GM21515 (cell line): ENCODE data around the gene ATXN2.

Experiments used
- ATAC-seq: cut with Tn5 transposase; IDR thresholded peaks from one replicate; pipeline ENCODE4 v1.9.1; 2021; ENCODE audit not compliant: unreplicated experiment

The ATXN2 gene

DNA sequence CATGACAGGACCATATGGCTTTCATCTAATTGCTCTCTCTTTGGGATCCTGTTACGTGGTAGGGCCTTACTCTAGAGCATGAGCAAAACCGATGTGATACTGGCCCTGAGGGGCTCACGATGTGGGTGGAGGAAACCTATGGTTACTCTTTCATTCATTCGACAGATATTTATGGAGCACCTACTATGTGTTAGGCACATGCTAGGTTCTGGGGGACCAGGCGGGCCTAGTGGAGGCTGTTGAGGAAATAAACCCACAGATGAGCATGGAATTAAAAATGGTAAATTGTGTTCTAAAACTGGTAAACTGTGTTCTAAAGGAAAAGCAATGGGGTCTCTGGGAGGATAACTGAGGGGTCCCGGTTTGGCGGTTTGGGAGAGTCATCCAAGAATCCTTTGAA, 178.6 kb downstream of the ATXN2 start:
- ATAC-seq = no peak

DNA sequence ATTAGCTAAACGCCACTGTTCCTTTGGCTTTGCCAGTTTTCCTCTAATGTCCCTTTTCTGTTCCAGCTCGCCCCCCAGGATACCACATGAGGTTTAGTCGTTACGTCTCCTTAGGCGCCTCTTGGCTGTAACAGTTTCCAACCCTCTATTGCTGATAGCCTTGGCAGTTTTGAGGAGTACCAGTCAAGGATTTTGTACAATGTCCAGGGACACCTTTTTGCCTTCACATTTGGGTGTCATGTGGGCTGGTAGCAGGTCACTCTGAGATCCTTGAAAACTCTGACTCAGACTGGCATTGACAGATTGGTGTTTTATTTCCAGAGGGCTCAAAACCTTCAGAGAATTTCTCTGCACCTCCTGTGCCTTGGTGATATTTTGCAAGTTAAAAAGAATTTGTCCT, 179.3 kb downstream of the ATXN2 start:
- ATAC-seq = no peak

DNA sequence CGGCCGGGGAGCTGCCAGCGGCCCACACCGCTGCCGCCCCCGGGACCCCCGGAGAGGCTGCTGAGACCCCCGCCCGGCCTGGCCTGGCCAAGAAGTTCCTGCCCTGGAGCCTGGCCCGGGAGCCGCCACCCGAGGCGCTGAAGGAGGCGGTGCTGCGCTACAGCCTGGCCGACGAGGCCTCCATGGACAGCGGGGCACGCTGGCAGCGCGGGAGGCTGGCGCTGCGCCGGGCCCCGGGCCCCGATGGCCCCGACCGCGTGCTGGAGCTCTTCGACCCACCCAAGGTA, 180.6 kb downstream of the ATXN2 start:
- ATAC-seq = no peak

DNA sequence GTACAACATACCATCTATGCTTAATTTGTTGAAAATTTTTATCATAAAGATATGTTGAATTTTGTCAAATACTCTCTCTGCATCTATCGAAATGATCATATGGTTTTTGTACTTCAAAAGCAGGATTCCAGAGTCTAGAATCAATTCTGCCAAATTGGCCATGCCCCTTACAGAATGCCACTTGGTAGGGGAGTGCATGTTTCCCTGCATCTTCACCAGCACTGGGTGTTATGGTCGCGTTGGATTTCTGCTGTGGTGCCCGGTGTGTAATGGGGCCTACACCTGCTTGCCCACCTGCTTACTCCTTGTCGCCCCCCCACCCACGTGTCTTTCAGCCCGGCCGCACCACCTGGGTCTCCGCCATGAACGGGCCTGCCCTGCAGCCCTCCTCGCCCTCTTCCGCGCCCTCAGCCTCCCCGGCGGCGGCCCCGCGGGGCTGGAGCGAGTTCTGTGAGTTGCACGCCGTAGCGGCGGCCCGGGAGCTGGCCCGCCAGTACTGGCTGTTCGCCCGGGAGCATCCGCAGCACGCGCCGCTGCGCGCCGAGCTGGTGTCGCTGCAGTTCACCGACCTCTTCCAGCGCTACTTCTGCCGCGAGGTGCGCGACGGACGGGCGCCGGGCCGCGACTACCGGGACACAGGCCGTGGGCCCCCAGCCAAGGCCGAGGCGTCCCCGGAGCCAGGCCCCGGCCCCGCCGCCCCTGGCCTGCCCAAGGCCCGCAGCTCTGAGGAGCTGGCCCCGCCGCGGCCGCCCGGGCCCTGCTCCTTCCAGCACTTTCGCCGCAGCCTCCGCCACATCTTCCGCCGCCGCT, 181.1 kb downstream of the ATXN2 start:
- ATAC-seq = no peak

DNA sequence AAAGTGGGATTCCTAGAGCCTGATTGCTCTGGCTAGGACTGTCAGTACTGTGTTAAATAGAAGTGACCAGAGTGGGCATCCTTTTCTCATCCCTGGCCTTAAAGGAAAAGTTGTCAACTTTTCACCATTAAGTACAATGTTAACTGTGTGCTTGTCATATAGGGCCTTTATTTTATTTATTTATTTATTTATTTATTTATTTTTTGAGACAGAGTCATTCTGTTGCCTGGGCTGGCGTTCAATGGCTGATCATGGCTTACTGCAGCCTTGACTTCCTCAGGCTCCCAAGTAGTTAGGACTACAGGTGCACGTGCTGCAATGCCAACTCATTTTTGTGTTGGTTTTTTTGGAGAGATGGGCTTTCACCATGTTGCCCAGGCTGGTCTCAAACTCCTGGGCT, 181.8 kb downstream of the ATXN2 start:
- no peak for ATAC-seq

DNA sequence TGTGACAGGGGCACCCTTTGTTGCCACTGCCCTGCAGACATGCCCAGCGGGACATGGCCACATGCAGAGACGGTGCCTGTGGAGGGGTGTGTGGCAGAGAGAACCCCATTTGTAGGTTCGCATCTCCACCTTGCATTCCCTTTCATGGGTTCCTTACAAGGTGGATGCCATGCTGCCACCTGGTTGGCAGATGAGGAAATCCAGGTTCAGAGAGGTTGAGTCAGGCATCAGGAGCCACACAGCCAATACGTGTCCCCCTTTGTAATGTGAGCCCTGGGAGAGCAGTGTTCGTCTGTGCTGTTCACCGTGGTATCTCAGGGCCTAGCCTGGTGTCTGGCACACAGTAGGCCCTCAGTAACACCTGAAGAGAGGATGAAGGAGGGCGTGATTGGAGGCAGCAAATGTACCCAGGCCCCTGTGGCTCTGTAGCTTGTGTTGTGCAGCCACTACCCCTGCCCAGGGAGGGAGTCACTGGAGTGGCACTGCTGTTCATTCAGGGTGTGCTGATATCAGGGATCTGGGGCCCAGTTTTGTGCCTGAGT, 184.3 kb downstream of the ATXN2 start:
- ATAC-seq = no peak

DNA sequence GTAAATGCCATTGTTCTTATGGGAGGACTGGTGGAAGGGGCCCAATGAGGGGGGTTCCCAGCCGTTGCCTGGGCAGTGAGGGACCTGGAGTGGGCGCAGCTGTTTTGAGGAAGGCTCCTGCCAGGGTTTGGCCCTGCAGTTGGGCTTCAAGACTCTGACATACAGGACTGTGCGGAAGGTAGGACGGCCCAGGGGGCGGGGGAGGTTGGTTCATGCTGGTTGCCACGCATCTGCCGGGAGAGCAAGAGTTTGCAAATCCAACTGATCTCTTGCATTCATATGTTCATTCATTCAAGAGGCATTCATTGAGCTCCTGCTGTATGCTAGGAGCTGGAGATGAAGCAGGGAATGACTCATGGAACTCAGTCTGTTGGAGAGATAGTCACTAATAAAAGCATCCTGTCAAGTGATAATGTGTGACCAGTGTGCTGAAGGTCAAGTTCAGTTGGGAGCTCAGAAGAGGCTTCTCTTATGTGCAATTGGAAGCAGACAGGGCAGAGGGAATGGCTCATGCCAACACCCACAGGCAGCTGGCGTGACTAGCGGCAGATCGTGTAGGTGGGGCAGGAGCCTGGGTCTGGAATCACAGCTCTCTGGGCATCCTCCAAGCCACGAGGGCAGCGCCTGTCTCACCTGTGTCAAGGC, 185.6 kb downstream of the ATXN2 start:
- no peak for ATAC-seq

DNA sequence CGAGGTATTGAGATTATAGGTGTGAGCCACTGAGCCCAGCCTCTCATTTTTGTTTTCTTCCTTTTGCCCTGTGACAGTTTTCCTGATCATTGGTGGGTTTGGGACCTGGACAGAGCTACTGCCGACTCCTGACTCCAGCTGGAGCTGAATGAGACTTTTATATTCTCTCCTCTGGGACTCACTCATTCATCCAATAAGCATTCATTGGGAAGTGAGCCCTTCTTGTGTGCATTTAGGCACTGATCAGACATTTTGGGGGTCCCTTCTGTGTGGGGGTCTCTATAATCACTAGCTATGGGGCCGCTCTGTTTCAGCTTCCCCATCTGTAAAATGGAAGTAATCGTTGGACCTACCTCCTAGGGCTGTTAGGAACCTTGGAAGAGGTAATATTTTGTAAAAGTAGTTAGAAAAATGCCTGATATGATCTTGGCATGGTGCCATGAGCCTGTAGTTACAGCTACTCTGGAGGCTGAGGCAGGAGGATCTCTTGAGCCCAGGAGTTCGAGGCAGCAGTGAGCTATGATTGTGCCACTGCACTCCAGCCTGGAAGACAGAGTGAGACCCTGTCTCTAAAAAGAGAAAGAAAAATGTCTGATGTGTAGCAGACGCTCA, 186.2 kb downstream of the ATXN2 start:
- ATAC-seq = no peak

DNA sequence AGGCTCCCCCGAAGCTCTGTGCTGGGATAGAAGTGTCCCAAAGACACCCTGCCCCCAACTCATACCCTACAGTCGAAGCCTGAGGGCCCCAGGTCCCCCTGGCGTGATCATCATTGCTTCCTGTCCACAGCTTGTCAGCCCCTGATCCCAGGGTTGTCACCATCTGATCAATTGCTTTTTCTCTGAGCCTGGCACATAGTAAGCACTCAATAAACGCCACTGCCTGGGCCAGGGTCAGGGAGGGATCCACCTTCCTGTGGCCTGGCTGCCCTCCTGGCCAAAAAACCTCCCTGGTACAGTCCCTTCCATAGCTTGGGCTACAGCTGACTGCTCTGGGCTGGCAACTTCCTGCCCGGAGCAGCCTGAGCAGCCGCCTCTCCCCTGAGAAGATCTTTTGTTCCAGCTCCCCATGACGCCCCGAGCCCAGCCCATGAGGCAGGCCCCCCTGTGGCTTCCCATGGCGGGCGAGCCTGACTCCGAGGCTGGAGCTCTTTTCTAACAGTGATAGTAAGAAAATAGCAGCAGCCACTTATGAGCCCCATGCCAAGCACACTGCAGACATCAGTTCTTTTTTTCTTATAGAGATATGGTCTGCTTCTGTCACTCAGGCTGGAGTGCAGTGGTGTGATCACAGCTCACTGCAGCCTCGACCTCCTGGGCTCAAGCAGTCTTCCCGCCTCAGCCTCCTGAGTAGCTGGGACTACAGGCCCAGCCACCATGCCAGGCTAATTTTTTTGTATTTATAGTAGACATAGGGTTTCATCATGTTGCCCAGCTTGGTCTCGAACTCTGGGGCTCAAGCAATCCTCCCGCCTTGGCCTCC, 186.9 kb downstream of the ATXN2 start:
- ATAC-seq = no peak

DNA sequence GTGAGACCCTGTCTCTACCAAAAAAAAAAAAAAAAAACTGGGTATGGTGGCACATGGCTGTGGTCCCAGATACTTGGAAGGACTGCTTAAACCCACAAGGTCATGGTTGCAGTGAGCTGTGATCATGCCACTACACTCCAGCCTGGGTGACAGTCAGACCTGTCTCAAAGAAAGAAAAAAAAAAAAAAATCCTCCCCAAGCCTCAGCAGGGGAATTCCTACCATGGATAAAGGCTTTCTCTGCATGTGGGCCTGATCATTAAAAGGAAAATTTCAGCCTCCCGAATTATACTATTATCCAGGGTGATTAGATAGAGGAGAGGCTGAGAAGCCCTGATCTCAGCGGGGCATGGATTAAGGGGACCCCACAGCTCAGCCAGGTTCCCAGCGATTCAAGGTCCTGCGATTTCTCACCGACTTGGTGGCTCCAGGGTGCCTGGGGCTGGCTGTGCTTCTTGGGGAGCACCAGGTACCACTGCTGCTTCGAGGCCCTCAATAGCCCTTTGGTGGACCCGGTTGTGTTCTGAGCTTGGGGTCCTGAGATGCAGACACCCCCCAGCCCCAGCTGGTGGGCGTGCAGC, 187.8 kb downstream of the ATXN2 start:
- ATAC-seq = no peak

DNA sequence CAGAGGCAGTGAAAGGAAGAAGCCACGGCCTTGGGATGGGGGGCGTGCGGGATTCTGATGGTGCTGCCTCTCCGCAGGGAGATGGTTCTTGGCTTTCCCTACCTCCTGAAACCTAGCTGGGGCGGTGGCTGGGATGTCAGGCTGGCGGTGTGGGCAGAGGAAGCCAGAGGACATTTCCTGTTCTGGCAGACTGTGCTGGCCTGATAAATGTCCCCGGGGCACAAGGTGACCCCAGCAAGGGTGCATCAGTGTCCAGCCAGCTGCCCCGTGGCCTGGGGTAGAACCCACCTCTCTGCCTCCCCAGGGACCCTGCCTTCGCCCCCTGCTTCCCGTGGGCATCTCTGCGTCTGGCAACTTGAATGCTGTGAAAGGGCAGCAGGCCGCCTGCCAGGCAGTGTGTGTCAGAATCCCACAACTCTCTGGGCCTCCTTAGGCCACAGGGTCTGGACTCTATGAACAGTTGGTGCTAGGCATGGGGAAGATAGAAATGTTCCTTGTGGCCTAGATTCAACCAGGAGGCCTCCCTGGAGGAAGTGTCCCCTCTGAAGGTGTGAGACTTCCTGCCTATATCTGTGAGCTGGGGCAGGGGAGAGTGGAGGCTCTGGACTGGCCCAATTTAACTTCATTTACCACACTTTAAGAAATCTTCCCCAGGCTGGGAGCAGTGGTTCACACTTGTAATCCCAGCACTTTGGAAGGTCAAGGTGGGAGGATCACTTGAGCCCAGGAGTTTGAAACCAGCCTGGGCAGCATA, 188.5 kb downstream of the ATXN2 start:
- ATAC-seq = no peak

DNA sequence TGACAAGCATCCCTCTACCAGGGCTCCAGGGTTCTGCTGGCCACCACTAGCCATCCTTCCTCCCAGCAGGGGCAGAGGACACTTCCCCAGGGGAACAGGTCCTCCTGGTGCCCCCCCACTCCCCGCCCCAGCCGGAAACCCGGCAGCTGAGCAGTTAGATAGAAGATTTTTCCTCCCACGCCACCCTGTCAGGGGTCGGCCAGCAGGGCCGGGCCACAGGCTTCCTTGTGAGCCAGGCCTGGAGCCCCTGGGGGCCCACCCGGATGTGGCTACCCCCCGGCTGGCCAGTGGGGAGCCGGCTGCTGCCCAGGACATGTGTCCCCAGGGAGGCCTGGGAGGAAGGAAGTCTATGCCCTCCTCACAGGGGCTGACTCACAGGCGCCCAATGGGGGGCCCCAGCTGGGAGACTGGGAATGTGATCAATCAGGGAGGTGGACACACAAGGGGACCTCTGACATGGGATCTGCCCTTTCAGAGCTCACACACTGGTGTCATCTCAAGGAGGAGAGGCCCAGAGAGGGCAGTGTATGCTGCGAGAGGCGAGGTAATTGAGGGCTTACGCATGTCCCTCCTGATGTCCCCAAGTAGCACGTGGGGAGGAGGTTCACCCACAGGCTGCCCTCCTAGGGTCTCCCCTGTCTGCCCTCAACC, 189.2 kb downstream of the ATXN2 start:
- ATAC-seq = no peak

DNA sequence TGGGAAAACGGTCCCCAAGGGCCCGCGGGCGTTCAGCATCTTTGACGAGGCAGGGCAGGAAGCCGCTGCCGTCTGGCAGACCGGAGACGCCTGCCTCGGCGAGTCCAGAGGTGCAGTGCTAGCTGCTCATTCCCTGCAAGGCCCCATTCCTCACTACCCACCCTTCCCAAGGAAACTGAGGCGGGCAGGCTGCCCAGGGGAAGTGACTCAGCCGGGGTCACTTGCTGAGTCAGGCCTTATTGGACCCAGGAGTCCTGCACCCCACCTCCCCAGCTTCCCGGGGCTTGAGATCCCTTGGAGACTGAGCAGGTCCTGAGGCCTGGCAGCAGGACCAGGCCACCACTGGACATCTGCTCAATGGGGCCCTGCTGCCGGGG, 189.7 kb downstream of the ATXN2 start:
- no peak for ATAC-seq

DNA sequence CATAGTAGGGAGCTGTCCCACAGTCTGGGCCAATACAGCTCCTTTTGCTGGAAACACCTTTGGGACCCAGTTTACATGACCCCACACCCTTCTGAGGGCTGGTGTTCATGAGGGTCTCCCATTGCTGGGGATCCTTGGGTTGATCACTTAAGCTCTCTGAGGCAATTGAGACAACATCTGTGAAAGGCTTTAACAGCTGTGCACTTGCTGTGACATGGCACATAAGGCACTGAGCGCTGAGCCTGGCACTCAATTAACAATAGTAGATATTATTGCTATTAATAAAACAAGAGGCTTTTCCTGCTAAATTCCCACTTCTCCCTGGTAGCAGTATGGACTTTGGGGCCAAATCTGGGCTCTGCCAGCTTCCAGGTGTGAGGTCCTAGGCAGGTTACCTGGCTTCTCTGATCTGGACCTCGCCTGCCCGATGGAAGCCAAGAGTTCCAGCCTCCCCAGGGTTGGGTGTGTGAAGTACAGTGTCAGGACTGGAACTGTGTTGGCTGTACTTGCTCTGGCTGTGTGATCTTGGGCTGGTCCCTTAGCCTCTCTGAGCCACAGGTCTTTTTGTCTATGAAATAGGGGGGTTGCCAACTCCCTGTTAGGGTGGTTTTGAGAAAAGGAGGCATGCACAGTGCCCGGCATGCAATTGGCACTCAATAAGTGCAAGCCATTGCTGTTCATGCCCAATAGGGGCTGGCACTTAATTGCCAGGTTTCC, 190.3 kb downstream of the ATXN2 start:
- ATAC-seq = no peak

DNA sequence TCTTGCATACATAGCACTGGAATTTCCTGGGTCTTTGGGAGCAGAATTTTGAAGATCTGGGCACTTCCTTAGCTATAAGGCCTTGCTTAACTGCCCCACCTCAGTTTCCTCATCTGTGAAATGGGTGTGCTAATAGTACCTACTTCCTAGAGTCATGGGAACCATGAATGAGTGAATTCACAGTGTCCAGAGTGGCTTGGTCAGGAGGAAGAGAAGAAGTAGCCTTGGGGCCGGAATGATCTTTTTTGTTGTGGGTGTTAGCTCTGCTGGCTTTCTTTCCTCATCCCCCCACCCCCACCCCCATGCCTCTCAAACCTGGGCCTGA, 191.0 kb downstream of the ATXN2 start:
- no peak for ATAC-seq

DNA sequence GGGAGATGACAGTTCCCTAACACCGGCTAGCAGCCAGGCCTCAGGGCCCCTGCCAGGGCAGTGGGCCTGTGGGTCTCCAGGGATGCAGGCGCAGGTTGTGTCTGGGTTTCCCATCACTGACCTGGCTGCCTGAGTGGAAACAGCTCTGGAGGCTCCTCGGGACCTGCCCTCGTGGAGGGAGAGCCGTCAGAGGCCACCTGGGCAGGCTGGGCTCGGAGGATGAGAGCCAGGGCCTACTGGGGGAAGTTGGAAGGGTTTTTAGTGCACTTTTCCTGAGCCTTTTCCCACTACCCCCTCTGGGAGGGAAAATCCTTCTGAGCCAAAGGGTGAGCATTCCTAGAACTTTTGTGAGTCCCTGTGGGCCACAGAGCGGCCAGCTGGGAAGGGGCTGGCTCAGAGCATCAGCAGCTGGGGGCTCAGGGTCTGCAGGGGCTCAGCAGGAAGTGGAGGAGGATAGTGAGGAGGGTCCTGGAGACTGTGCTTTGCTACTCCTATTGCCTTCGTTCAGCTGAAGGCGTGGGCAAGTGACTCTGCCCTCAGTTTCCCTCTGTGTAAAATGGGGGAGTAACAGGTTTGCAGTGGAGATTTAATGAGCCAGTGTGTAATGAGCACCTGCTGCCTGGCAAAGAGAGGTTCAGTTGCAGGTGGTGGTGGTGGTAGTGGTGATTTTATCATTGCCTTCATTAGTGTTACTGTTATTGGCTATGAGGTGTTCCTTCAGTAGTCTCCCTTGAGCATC, 191.6 kb downstream of the ATXN2 start:
- ATAC-seq = no peak

DNA sequence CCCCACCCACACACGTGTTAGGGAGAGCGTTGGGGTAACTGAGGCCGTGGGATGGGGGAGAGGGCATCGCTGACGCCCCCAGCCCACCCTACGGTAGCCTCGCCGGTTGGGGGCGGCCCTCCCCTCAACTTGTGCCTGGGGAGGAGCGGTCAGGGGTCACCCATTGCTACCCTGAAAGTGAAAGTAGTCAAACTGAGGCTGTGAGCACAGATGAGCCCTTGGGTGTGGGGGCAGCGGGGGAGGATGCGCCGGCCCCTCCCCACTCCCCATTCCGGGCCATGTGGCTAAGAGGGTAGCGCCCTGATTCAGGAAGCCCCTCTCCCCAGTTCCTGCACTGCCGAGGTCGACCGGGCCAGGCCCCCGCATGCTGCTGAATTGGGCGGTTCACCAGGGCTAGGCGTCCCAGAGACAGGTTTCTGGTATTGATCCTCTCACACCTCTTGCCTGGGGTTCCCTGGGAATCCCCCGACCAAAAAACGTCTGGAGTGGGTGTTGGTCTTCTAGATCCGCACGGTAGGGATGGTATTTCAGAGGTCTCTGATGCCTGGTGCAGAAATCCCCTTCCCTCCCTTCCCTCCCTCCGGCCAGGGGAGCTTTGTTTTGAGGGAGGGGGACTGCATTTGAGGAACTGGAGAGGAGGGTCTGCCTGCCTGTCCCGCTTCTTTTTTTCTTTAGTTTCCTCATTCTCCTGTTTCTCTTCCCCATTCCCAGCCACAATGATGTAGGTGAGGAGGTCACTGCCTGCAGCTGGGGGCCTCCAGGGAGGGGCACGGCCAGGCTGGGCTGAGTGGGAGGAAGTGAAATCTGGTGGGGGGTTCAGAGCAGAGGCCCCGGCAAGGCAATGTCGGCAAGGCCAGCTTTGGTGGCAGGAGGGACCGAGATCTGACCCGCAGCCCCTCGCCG, 192.4 kb downstream of the ATXN2 start:
- ATAC-seq = no peak
